Neural cell (in vitro differentiated cells): Measurements from ENCODE around the gene TNS3. TPM values are rescaled to one million over a fixed set of nuclear protein-coding genes. Genes with fewer than 3 reads are reported as not detected.

ENCODE experiments used
- H2AFZ ChIP-seq: fragments of 200-600, 300-800 bp; sonication (generic), shearing (Covaris generic); 2 replicates; pipeline ENCODE4 v1.6.0; 2014; ENCODE audit warnings: low read depth, mild to moderate bottlenecking, antibody characterized with exemption, low read length, moderate library complexity
- H3F3A ChIP-seq: fragments of 200-600 bp; shearing (Covaris generic); 2 replicates; pipeline ENCODE4 v1.6.1; 2016; ENCODE audit warnings: mild to moderate bottlenecking, moderate library complexity, mixed read lengths, antibody characterized with exemption, low read length; ENCODE audit not compliant: insufficient read depth, poor library complexity, severe bottlenecking
- H3K27ac ChIP-seq: fragments of 200-600, 300-800 bp; sonication (generic), shearing (Covaris generic); 2 replicates; pipeline ENCODE4 v1.5.1; 2014; ENCODE audit warnings: mild to moderate bottlenecking, low read length, moderate library complexity
- H3K27me3 ChIP-seq: fragments of 300-800, 200-600 bp; sonication (generic), shearing (Covaris generic); 2 replicates; pipeline ENCODE4 v1.6.0; 2014; ENCODE audit warnings: mild to moderate bottlenecking, low read depth, low read length, moderate library complexity; ENCODE audit not compliant: insufficient read depth
- H3K36me3 ChIP-seq: fragments of 300-800, 200-600 bp; sonication (generic), shearing (Covaris generic); 2 replicates; pipeline ENCODE4 v1.5.1; 2014; ENCODE audit warnings: mild to moderate bottlenecking, antibody characterized with exemption, low read length, moderate library complexity; ENCODE audit not compliant: insufficient read depth
- H3K4me2 ChIP-seq: fragments of 300-800, 200-600 bp; sonication (generic), shearing (Covaris generic); 2 replicates; pipeline ENCODE4 v1.6.0; 2014; ENCODE audit warnings: mild to moderate bottlenecking, low read length
- H3K4me3 ChIP-seq: fragments of 300-800, 200-600 bp; sonication (generic), shearing (Covaris generic); 2 replicates; pipeline ENCODE4 v1.5.1; 2014; ENCODE audit warnings: mild to moderate bottlenecking, low read length, moderate library complexity
- H3K79me2 ChIP-seq: fragments of 200-600 bp; shearing (Covaris generic); replicated peaks from 2 replicates; pipeline ENCODE4 v1.6.0; 2014; ENCODE audit warnings: mild to moderate bottlenecking, low read length, moderate library complexity; ENCODE audit not compliant: insufficient read depth
- H3K9ac ChIP-seq: fragments of 300-800, 200-600 bp; sonication (generic), shearing (Covaris generic); 2 replicates; pipeline ENCODE4 v1.6.1; 2016; ENCODE audit warnings: mild to moderate bottlenecking, low read length, mixed read lengths
- H3K9me2 ChIP-seq: fragments of 200-600 bp; shearing (Covaris generic); 2 replicates; pipeline ENCODE4 v1.6.1; 2016; ENCODE audit warnings: mild to moderate bottlenecking, low read length, mixed read lengths; ENCODE audit not compliant: insufficient read depth
- H3K9me3 ChIP-seq: fragments of 200-600, 300-800 bp; sonication (generic), shearing (Covaris generic); 2 replicates; pipeline ENCODE4 v1.6.1; 2016; ENCODE audit warnings: mild to moderate bottlenecking, mixed run types, low read length, moderate library complexity, mixed read lengths
- H4K20me1 ChIP-seq: fragments of 200-600 bp; shearing (Covaris generic); 2 replicates; pipeline ENCODE4 v1.6.1; 2016; ENCODE audit warnings: mild to moderate bottlenecking, mixed run types; ENCODE audit not compliant: insufficient read depth
- EP300 ChIP-seq: fragments of 450-650 bp; conservative IDR thresholded peaks from 2 replicates; pipeline ENCODE4 v1.6.1; 2014; ENCODE audit warnings: antibody characterized with exemption, mild to moderate bottlenecking, moderate library complexity; ENCODE audit not compliant: poor library complexity, severe bottlenecking
- EZH2 ChIP-seq: fragments of 200-600, 300-800 bp; shearing (Covaris generic), sonication (generic); IDR thresholded peaks from 2 replicates; pipeline ENCODE4 v1.6.1; 2014; ENCODE audit warnings: antibody characterized with exemption, low read length, borderline replicate concordance, mild to moderate bottlenecking; ENCODE audit not compliant: insufficient read depth, poor library complexity, severe bottlenecking
- MXI1 ChIP-seq: fragments of 450-650 bp; conservative IDR thresholded peaks from 2 replicates; pipeline ENCODE4 v1.6.1; 2014; ENCODE audit warnings: antibody characterized with exemption, mild to moderate bottlenecking; ENCODE audit not compliant: poor library complexity, severe bottlenecking
- POLR2AphosphoS5 ChIP-seq: IDR thresholded peaks from 2 replicates; pipeline ENCODE4 v1.6.1; 2012
- RAD21 ChIP-seq: fragments of 450-650 bp; conservative IDR thresholded peaks from 2 replicates; pipeline ENCODE4 v1.6.1; 2014; ENCODE audit warnings: antibody characterized with exemption, mild to moderate bottlenecking, moderate library complexity
- SMC3 ChIP-seq: fragments of 450-650 bp; conservative IDR thresholded peaks from 2 replicates; pipeline ENCODE4 v1.6.1; 2014; ENCODE audit warnings: antibody characterized with exemption, mild to moderate bottlenecking, moderate library complexity; ENCODE audit not compliant: poor library complexity
- TAF1 ChIP-seq: IDR thresholded peaks from 2 replicates; pipeline ENCODE4 v1.6.1; 2012; ENCODE audit warnings: low read depth
- polyA plus RNA-seq: library from polyadenylated mRNA; depleted of rRNA; stranded (reverse); fragments of >200 nt; gene quantifications from 2 replicates; pipeline ENCODE4 v1.2.3, GENCODE V29; 2014
- TF ChIP-seq, protein P1 (sequence below): IDR thresholded peaks from 2 replicates; pipeline ENCODE4 v1.6.1; 2012; ENCODE audit warnings: borderline replicate concordance
- TF ChIP-seq, protein P2 (sequence below): fragments of 450-650 bp; IDR thresholded peaks from 2 replicates; pipeline ENCODE4 v1.5.1; 2014; ENCODE audit warnings: antibody characterized with exemption, mild to moderate bottlenecking, moderate library complexity; ENCODE audit not compliant: poor library complexity, severe bottlenecking

TNS3 gene
- polyA plus RNA-seq, 1 donor from 2014 or later = 0.58 TPM

DNA sequence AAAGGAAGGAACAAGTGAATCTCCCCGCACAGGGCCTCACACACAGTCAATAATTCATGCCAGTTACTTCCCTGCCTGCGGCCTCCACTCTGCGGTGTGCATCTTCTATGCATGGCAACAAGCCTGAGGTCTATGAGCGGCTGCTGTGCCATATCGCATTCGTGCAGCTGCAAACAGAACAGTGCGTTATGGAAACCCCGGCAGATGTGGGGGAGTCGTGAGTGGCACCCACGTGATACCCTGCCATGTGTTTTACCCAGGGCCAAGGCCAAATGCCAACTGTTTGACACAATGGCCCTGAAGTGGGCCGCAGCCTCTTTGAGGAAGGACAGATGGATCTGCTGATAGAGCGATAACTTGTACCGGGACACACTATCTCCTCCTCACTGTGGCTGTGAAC lies 13.4 kb downstream of the TNS3 start:
- Histone ChIP-seq H3K79me2 (no peaks in the 10 kb centered on the region), H3K27ac (no peak overlapping the region), H3F3A (no peaks in the 10 kb centered on the region), H3K27me3 (no peaks in the 10 kb centered on the region), H2AFZ (no peak overlapping the region), H3K4me2 (no peak overlapping the region), H3K9me2 (no peaks in the 10 kb centered on the region), H3K36me3 (no peaks in the 10 kb centered on the region), H4K20me1 (no peaks in the 10 kb centered on the region), H3K9me3 (no peaks in the 10 kb centered on the region), H3K4me3 (no peak overlapping the region), H3K9ac (no peak overlapping the region)
- TF ChIP-seq MXI1 (no peak), TAF1 (no peak), EP300 (no peak), RAD21 (no peak), POLR2AphosphoS5 (no peak), SMC3 (no peak), EZH2 (no peak)
- TF ChIP-seq, protein P1, sequence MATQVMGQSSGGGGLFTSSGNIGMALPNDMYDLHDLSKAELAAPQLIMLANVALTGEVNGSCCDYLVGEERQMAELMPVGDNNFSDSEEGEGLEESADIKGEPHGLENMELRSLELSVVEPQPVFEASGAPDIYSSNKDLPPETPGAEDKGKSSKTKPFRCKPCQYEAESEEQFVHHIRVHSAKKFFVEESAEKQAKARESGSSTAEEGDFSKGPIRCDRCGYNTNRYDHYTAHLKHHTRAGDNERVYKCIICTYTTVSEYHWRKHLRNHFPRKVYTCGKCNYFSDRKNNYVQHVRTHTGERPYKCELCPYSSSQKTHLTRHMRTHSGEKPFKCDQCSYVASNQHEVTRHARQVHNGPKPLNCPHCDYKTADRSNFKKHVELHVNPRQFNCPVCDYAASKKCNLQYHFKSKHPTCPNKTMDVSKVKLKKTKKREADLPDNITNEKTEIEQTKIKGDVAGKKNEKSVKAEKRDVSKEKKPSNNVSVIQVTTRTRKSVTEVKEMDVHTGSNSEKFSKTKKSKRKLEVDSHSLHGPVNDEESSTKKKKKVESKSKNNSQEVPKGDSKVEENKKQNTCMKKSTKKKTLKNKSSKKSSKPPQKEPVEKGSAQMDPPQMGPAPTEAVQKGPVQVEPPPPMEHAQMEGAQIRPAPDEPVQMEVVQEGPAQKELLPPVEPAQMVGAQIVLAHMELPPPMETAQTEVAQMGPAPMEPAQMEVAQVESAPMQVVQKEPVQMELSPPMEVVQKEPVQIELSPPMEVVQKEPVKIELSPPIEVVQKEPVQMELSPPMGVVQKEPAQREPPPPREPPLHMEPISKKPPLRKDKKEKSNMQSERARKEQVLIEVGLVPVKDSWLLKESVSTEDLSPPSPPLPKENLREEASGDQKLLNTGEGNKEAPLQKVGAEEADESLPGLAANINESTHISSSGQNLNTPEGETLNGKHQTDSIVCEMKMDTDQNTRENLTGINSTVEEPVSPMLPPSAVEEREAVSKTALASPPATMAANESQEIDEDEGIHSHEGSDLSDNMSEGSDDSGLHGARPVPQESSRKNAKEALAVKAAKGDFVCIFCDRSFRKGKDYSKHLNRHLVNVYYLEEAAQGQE = no peak
- TF ChIP-seq, protein P2, sequence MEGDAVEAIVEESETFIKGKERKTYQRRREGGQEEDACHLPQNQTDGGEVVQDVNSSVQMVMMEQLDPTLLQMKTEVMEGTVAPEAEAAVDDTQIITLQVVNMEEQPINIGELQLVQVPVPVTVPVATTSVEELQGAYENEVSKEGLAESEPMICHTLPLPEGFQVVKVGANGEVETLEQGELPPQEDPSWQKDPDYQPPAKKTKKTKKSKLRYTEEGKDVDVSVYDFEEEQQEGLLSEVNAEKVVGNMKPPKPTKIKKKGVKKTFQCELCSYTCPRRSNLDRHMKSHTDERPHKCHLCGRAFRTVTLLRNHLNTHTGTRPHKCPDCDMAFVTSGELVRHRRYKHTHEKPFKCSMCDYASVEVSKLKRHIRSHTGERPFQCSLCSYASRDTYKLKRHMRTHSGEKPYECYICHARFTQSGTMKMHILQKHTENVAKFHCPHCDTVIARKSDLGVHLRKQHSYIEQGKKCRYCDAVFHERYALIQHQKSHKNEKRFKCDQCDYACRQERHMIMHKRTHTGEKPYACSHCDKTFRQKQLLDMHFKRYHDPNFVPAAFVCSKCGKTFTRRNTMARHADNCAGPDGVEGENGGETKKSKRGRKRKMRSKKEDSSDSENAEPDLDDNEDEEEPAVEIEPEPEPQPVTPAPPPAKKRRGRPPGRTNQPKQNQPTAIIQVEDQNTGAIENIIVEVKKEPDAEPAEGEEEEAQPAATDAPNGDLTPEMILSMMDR = no peak

DNA sequence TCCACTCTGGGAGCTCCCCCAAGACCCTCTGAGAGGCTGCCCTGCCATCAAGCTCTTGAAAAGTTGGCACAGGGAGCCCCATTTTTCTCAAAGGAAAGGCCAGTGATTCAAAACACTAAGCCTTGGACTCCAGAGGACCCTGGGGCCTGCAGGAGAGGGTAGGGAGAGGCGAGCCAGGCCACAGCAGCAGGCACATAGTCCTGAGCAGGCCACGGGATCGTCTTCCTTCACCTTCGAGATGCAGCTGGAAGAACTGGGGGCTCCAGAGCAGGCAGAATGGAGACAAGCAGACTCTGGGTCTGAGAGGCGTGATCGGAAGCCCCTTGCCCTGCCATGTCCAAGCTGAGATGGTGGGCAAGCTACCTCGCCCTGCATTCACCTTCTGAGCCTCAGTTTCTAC lies 13.9 kb downstream of the TNS3 start:
- no peak overlapping the region for H2AFZ ChIP-seq
- H3K79me2 ChIP-seq = no peaks in the 10 kb centered on the region
- H3K9me3 ChIP-seq = no peaks in the 10 kb centered on the region
- H3K27me3 ChIP-seq = no peaks in the 10 kb centered on the region
- no peaks in the 10 kb centered on the region for H3F3A ChIP-seq
- H3K27ac ChIP-seq = no peak overlapping the region
- H3K4me3 ChIP-seq = no peak overlapping the region
- no peak for TF ChIP-seq EP300
- no peak for TF ChIP-seq SMC3
- TF ChIP-seq RAD21 = no peak
- TF ChIP-seq EZH2 = no peak
- no peak for TF ChIP-seq TAF1
- no peak for TF ChIP-seq POLR2AphosphoS5
- TF ChIP-seq, protein P1 = no peak
- TF ChIP-seq MXI1 = no peak
- TF ChIP-seq, protein P2 = no peak
- no peaks in the 10 kb centered on the region for H3K36me3 ChIP-seq
- no peak overlapping the region for H3K4me2 ChIP-seq
- no peak overlapping the region for H3K9ac ChIP-seq
- no peaks in the 10 kb centered on the region for H4K20me1 ChIP-seq
- H3K9me2 ChIP-seq = no peaks in the 10 kb centered on the region
